Caco-2 (cell line): Measurements from ENCODE around the gene RNASE7. TPM values are rescaled to one million over a fixed set of nuclear protein-coding genes. Genes with fewer than 3 reads are reported as not detected.

Experiments used
- BruUV-seq: library from RNA; stranded (reverse); fragments of 400-500 nt; replicated peaks from 2 replicates; lab custom pipeline; 2021; lab: Mats Ljungman, UMichigan
- CTCF ChIA-PET: fragments of 300-600 bp; sonication (Branson Sonifier 250); formaldehyde crosslinking; loops from one replicate; lab custom pipeline; 2022; ENCODE audit warnings: antibody characterized with exemption; lab: Charles Lee
- POLR2A ChIA-PET: fragments of 300-600 bp; sonication (Branson Sonifier 250); formaldehyde crosslinking; loops from one replicate; lab custom pipeline; 2022; ENCODE audit warnings: antibody characterized with exemption; lab: Charles Lee
- DNase-seq, 2 experiments: peaks; one replicate each; pipeline versions ENCODE4 v3.0.0 to v3.0.0-alpha.2; 2020 to 2022
- H3K27me3 ChIP-seq: replicated peaks from 2 replicates; pipeline ENCODE4 v1.6.0; 2011; ENCODE audit warnings: low read length; ENCODE audit not compliant: control insufficient read depth, insufficient read depth
- H3K36me3 ChIP-seq: 2 replicates; pipeline ENCODE4 v1.5.1; 2011; ENCODE audit warnings: low read length; ENCODE audit not compliant: control insufficient read depth, insufficient read depth
- H3K4me1 ChIP-seq: fragments of 250-450 bp; sonication (Bioruptor Pico); 2 replicates; pipeline ENCODE4 v1.5.1; 2020; ENCODE audit warnings: mild to moderate bottlenecking
- H3K4me3 ChIP-seq: 2 replicates; pipeline ENCODE4 v1.5.1; 2011; ENCODE audit warnings: low read depth, mild to moderate bottlenecking, control low read depth, low read length
- H3K9me3 ChIP-seq: fragments of 250-450 bp; sonication (Bioruptor Pico); 2 replicates; pipeline ENCODE4 v1.5.1; 2020; ENCODE audit warnings: mild to moderate bottlenecking, moderate library complexity
- H3K27ac Mint-ChIP-seq: one replicate; pipeline ENCODE4 v1.8.0; 2022; ENCODE audit warnings: mixed read lengths; ENCODE audit not compliant: unreplicated experiment
- H3K27me3 Mint-ChIP-seq: one replicate; pipeline ENCODE4 v1.8.0; 2022; ENCODE audit warnings: mixed read lengths; ENCODE audit not compliant: insufficient read depth, unreplicated experiment
- H3K36me3 Mint-ChIP-seq: one replicate; pipeline ENCODE4 v1.8.0; 2022; ENCODE audit warnings: mild to moderate bottlenecking, mixed read lengths; ENCODE audit not compliant: insufficient read depth, unreplicated experiment
- H3K4me1 Mint-ChIP-seq: one replicate; pipeline ENCODE4 v1.8.0; 2022; ENCODE audit warnings: low read depth, mixed read lengths; ENCODE audit not compliant: unreplicated experiment
- H3K4me3 Mint-ChIP-seq: one replicate; pipeline ENCODE4 v1.8.0; 2022; ENCODE audit warnings: mild to moderate bottlenecking, moderate library complexity, mixed read lengths; ENCODE audit not compliant: unreplicated experiment
- H3K9me3 Mint-ChIP-seq: one replicate; pipeline ENCODE4 v1.8.0; 2022; ENCODE audit warnings: mixed read lengths; ENCODE audit not compliant: unreplicated experiment
- intact Hi-C: fragments of 100-400 bp; cut with micrococcal nuclease; formaldehyde crosslinking; loops from one replicate; pipeline ENCODE4 v1.10.0; 2022; ENCODE audit not compliant: unreplicated experiment
- total RNA-seq: library from RNA; stranded (reverse); gene quantifications from 2 replicates; pipeline ENCODE4 v1.2.3, GENCODE V29; 2022
- TF ChIP-seq, protein P1 (sequence below), 2 experiments: fragments of 200-600 bp in 1 of 2; IDR thresholded peaks; 1 replicate in 1 of 2; 2 replicates in 1 of 2; pipeline versions ENCODE4 v1.5.1 to v1.8.0; 2011 to 2022; ENCODE audit warnings: antibody characterized with exemption in 1 of 2, control low read depth in 1 of 2, inconsistent platforms in 1 of 2, low read depth in 1 of 2, low read length in 1 of 2, mild to moderate bottlenecking in 1 of 2, moderate library complexity in 1 of 2; ENCODE audit not compliant: insufficient read depth in 1 of 2, severe bottlenecking in 1 of 2, unreplicated experiment in 1 of 2

RNASE7 gene
- total RNA-seq, 1 experiment from 2014 or later = not detected

DNA sequence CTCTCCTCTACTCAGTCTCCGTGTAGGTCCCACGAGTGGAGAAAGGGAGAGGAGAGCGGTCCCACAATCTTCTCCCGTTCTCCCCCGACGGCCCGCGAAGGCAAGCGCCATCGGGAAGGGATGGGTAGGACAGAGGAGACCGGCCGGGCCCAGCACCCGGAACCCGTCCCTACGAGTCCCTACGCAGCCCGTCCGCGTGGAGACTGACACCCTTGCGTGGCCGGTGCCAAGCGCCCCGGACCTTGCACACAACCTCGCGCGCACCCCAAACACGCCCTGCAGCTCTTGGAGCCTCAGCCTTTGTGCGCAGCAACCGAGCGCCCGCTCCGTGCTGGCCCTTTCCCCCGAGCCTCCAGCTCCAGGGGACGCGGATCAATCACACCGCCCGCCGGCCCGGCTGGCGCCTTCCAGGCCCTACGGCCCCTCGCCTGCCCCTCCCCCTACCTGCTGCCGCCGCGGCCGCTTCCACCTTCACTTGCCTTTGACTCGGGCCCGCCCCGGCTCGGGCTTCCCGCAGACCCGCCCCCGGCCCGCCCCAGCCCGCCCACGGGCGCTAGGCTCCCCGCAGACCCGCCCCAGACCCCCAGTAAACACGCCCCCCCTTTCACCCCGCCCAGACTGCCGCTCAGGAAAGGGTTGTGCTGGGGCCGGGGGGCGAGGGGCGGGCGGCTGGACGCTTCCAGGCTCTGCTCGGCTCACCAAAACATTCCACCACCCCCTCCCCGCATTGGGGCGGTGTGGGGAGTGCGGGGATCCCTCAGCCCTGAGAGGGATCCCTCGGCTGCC lies 17.4 kb upstream of the RNASE7 start, which contains the start of gene NDRG2:
Gene NDRG2, minus strand, starts transcription at position 477 of the 786 bp plus-strand sequence. CDS start 1,746 bp downstream, outside the sequence.
- H3K27ac Mint-ChIP-seq = peak within 1 kb of the TSS; percentile 73

DNA sequence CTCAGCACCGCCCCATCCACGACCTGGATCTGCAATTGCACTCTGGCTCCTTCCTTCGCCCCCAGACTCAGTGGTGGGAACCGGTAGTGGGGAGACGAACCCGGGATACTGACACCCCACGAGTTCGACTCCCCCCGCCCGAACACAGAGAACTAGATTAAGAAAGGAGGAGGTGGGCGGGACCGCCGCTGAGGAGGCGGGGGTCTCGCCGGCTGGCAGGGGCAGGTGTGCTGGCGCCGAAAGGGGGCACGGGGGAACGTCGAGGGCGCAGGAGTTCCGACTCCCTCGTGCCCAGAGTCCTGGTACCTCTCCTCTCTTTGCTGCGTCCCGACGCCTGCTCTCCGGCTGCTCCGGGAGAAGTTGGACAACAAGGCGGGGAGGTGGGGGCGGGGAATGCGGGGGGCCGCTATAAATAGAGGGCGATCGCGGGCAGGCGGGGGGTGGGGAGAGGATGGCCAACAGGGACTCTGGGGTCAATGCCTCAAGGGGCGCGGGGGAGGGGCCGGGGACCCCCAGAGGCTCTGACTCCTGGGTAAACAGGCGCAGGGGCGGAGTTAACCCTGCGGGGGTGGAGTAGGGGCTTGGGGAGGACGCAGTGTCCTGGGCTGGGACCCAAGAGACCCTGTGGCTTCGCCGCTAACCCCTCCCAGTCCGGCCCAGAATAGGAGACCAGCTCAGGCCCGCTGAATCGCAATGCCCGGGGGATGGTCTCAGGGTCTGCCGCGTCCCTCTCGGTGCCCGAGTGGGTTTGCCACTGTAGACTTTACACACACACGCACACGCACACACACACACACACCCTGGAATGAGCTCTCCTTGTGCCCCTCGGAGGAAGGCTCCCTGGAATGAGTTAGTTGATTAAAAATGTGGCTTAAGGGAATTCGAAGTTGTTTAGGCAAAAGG lies 16.5 kb upstream of the RNASE7 start:
- Histone ChIP-seq H3K27me3 (no peaks in the 10 kb centered on the region), H3K4me1 (peaks cover 15% of the 10 kb centered on the region), H3K9me3 (no peaks in the 10 kb centered on the region), H3K4me3 (peak overlapping the region; percentile 73), H3K36me3 (no peaks in the 10 kb centered on the region)
- no peak for DNase-seq
- H3K27ac Mint-ChIP-seq = no peak overlapping the region
- ChIA-PET CTCF (interaction anchor here (0.6 kb wide), 1 partner anchor 11 kb away, joined by 3 read pairs; no protein-coding TSS in a partner anchor), POLR2A (interaction anchor here (0.6 kb wide), 1 partner anchor 26 kb away, joined by 6 read pairs; the partner anchor contains the start of gene SLC39A2)
- TF ChIP-seq, protein P1, sequence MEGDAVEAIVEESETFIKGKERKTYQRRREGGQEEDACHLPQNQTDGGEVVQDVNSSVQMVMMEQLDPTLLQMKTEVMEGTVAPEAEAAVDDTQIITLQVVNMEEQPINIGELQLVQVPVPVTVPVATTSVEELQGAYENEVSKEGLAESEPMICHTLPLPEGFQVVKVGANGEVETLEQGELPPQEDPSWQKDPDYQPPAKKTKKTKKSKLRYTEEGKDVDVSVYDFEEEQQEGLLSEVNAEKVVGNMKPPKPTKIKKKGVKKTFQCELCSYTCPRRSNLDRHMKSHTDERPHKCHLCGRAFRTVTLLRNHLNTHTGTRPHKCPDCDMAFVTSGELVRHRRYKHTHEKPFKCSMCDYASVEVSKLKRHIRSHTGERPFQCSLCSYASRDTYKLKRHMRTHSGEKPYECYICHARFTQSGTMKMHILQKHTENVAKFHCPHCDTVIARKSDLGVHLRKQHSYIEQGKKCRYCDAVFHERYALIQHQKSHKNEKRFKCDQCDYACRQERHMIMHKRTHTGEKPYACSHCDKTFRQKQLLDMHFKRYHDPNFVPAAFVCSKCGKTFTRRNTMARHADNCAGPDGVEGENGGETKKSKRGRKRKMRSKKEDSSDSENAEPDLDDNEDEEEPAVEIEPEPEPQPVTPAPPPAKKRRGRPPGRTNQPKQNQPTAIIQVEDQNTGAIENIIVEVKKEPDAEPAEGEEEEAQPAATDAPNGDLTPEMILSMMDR (IDR thresholded peaks at IDR 0.05; ENCODE audit: insufficient read depth in 1 of 2, low read depth in 1 of 2, low read length in 1 of 2, severe bottlenecking in 1 of 2, unreplicated experiment in 1 of 2) = no peak
- H3K27me3 Mint-ChIP-seq = no peaks in the 10 kb centered on the region
- peak overlapping the region; percentile 72 for H3K4me3 Mint-ChIP-seq
- peaks cover 18% of the 10 kb centered on the region for H3K4me1 Mint-ChIP-seq
- no peaks in the 10 kb centered on the region for H3K9me3 Mint-ChIP-seq
- intact Hi-C loops = no loop called here
- no TSS peak for BruUV-seq
- no peaks in the 10 kb centered on the region for H3K36me3 Mint-ChIP-seq

More for the DNA sequence above, 17.4 kb upstream of the RNASE7 start, which contains the start of gene NDRG2:
- no peaks in the 10 kb centered on the region for H3K9me3 Mint-ChIP-seq
- TF ChIP-seq, protein P1 (IDR thresholded peaks at IDR 0.05; ENCODE audit: insufficient read depth in 1 of 2, low read depth in 1 of 2, low read length in 1 of 2, severe bottlenecking in 1 of 2, unreplicated experiment in 1 of 2) = no peak
- intact Hi-C loops = loop anchor here (1.0 kb wide), 1 partner anchor 14 kb away; no protein-coding TSS in a partner anchor
- H3K4me1 ChIP-seq = peaks cover 15% of the 10 kb centered on the region
- H3K4me3 ChIP-seq = peak within 1 kb of the TSS; percentile 73
- ChIA-PET POLR2A (interaction anchor here (0.6 kb wide), 1 partner anchor 26 kb away, joined by 6 read pairs; the partner anchor contains the start of gene SLC39A2), CTCF (interaction anchor here (0.8 to 2.0 kb wide), 2 partner anchors 10 to 53 kb away, joined by 5 to 13 read pairs; no protein-coding TSS in a partner anchor)
- peaks cover 18% of the 10 kb centered on the region for H3K4me1 Mint-ChIP-seq
- peak within 1 kb of the TSS; percentile 72 for H3K4me3 Mint-ChIP-seq
- peak; percentile 84 to 86 for DNase-seq
- no peaks in the 10 kb centered on the region for H3K9me3 ChIP-seq
- BruUV-seq = TSS peak; percentile 64
- H3K27me3 Mint-ChIP-seq = no peaks in the 10 kb centered on the region
- no peaks in the 10 kb centered on the region for H3K36me3 ChIP-seq
- H3K36me3 Mint-ChIP-seq = no peaks in the 10 kb centered on the region
- no peaks in the 10 kb centered on the region for H3K27me3 ChIP-seq
